Upper lobe of left lung (tissue), 6 donors: ENCODE measurements around the gene RHBDF2. TPM values are rescaled to one million over a fixed set of nuclear protein-coding genes. Genes with fewer than 3 reads are reported as not detected.
"Not testable (repeated sequence)": the region's sequence is repeated elsewhere in the genome, so short reads cannot be mapped to it uniquely, and the experiment has no call there.

Experiments used
- ATAC-seq, 2 donors: fragments of 200-7000 bp; cut with Tn5 transposase; one replicate each; pipeline ENCODE4 v1.9.1; 2022; ENCODE audit warnings: mild to moderate bottlenecking in 2 of 2, moderate library complexity in 2 of 2; ENCODE audit not compliant: low FRiP score in 2 of 2
- DNase-seq, 2 donors: peaks; one replicate each; pipeline ENCODE4 v3.0.0-alpha.2; 2019 to 2020
- H3K27ac ChIP-seq, 4 donors: fragments of 200-600 bp; sonication (generic); one replicate each; pipeline ENCODE4 v1.5.1; 2016 to 2019
- H3K27me3 ChIP-seq, 4 donors: fragments of 200-600 bp; sonication (generic); one replicate each; pipeline ENCODE4 v1.5.1; 2017 to 2019
- H3K36me3 ChIP-seq, 4 donors: fragments of 200-600 bp; sonication (generic); one replicate each; pipeline ENCODE4 v1.5.1; 2016 to 2019
- H3K4me1 ChIP-seq, 4 donors: fragments of 200-600 bp; sonication (generic); one replicate each; pipeline ENCODE4 v1.5.1; 2018 to 2019
- H3K4me3 ChIP-seq, 4 donors: fragments of 200-600 bp; sonication (generic); one replicate each; pipeline ENCODE4 v1.5.1; 2017 to 2019; ENCODE audit warnings: mild to moderate bottlenecking in 2 of 4, moderate library complexity in 1 of 4
- H3K9me3 ChIP-seq, 4 donors: fragments of 200-600 bp; sonication (generic); one replicate each; pipeline ENCODE4 v1.5.1; 2018 to 2019
- EP300 ChIP-seq, 4 donors: sonication (generic); formaldehyde crosslinking; IDR thresholded peaks; one replicate each; pipeline ENCODE4 v1.5.1; 2017; ENCODE audit warnings: antibody characterized with exemption in 4 of 4, control low read depth in 2 of 4
- POLR2A ChIP-seq, 4 donors: fragments of 450-650 bp; IDR thresholded peaks; one replicate each; pipeline ENCODE4 v1.5.1; 2016 to 2017; ENCODE audit warnings: antibody characterized with exemption in 4 of 4, mild to moderate bottlenecking in 2 of 4
- POLR2AphosphoS5 ChIP-seq, 2 donors: sonication (generic); formaldehyde crosslinking; IDR thresholded peaks; one replicate each; pipeline ENCODE4 v1.5.1; 2017; ENCODE audit warnings: antibody characterized with exemption in 2 of 2
- WGBS, 2 donors: methylation state at CpG; one replicate each; pipeline ENCODE4 v1.1.5; 2017 to 2018; 5-methylcytosine and 5-hydroxymethylcytosine counted together
- total RNA-seq, 6 donors: library from RNA; depleted of rRNA in 4 of 6; stranded (reverse); fragments of >200 nt in 4 of 6; gene quantifications; one replicate each; pipeline versions ENCODE4 v1.1.0 to v1.2.1, GENCODE V29; 2016 to 2021
- TF ChIP-seq, protein P1 (sequence below), 6 experiments: fragments of 450-650 bp in 4 of 6; fragments of 200-600 bp in 2 of 6; sonication (generic) in 2 of 6; IDR thresholded peaks; one replicate each; pipeline ENCODE4 v1.5.1; 2016 to 2019; ENCODE audit warnings: antibody characterized with exemption in 6 of 6
- donor health status: DM: no; HTN: no; CAD: no; lungs with moderate emphysema.
- donor health status: DM: no; HTN: yes; CAD: no; lungs with severe emphysema.

The RHBDF2 gene
- total RNA-seq, 6 donors from 2014 or later = 34.3 to 137 (median 47.6) TPM

DNA sequence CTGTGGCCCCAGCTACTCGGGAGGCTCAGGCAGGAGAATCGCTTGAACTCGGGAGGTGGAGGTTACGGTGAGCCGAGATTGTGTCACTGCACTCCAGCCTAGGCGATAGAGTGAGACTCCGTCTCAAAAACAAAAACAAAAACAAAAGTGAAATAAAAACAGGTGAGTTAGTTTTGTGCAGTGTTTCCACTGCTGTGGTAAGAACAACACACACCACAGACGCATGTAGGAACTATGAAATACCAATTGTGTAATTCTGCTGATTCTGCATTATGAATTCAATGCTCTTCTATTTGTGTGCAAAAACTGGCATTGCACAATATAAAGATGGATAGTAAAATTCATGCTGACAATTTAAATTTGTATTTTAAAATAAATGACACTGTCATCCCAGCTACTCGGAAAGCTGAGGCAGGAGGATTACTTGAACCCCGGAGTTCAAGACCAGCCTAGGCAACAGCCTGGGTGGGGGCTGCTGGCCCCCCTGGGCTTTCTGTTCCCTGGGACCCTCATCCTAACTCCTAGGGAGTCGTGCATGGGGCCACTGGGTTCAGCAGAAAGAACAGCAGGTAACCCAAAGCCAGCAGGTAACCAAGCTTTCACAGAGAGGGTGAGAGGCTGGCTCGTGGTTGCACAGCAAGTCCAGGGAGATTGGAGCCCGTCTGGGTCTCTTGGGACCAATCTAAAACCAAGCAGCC lies 10.6 kb upstream of the RHBDF2 start:
- H3K27ac ChIP-seq = no peak overlapping the region

DNA sequence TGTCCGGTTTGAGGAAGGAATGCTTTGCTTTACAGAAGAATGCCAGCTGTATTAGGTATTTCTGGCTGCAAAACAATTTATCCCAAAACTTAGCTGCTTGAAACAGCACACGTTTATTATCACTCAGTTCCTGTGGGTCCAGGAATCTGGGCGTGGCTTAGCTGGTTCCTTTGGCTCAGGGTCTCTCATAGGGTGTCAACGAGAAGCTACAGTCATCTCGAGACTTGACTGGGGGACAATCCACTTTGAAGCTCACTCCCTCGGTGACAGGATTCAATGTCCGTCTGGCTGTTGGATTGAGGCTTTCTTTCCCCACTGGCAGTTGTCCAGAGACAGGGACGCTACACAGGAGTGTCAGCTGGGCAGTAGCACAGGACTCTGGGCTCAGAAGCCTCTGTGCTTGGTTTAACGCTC lies 9.6 kb upstream of the RHBDF2 start:
- ATAC-seq = no peak
- Histone ChIP-seq H3K9me3 (no peaks in the 10 kb centered on the region), H3K27ac (no peak overlapping the region), H3K4me3 (no peak overlapping the region), H3K36me3 (no peaks in the 10 kb centered on the region), H3K4me1 (peaks cover 3 to 27% (median 11%) of the 10 kb centered on the region in 4 donors), H3K27me3 (no peaks in the 10 kb centered on the region)
- TF ChIP-seq EP300 (IDR thresholded peaks at IDR 0.05) (no peak), POLR2AphosphoS5 (IDR thresholded peaks at IDR 0.05) (no peak), POLR2A (IDR thresholded peaks at IDR 0.05) (no peak)
- TF ChIP-seq, protein P1, sequence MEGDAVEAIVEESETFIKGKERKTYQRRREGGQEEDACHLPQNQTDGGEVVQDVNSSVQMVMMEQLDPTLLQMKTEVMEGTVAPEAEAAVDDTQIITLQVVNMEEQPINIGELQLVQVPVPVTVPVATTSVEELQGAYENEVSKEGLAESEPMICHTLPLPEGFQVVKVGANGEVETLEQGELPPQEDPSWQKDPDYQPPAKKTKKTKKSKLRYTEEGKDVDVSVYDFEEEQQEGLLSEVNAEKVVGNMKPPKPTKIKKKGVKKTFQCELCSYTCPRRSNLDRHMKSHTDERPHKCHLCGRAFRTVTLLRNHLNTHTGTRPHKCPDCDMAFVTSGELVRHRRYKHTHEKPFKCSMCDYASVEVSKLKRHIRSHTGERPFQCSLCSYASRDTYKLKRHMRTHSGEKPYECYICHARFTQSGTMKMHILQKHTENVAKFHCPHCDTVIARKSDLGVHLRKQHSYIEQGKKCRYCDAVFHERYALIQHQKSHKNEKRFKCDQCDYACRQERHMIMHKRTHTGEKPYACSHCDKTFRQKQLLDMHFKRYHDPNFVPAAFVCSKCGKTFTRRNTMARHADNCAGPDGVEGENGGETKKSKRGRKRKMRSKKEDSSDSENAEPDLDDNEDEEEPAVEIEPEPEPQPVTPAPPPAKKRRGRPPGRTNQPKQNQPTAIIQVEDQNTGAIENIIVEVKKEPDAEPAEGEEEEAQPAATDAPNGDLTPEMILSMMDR (IDR thresholded peaks at IDR 0.05) = no peak
- no peak for DNase-seq
- WGBS, 2 donors = 23 to 40% methylated on average over 6 to 9 of the region's 9 CpGs

More for the DNA sequence above, 10.6 kb upstream of the RHBDF2 start:
- Histone ChIP-seq H3K36me3 (no peaks in the 10 kb centered on the region), H3K9me3 (no peaks in the 10 kb centered on the region), H3K4me1 (peaks cover 0 to 28% (median 10%) of the 10 kb centered on the region in 4 donors), H3K4me3 (no peak overlapping the region), H3K27me3 (no peaks in the 10 kb centered on the region)
- DNase-seq (no peak), ATAC-seq (no peak)
- TF ChIP-seq POLR2AphosphoS5 (IDR thresholded peaks at IDR 0.05) (peak in 1 of 2 donors; percentile 65), POLR2A (IDR thresholded peaks at IDR 0.05) (no peak)
- WGBS, 2 donors = 71 to 79% methylated on average over 10 to 13 of the region's 13 CpGs

DNA sequence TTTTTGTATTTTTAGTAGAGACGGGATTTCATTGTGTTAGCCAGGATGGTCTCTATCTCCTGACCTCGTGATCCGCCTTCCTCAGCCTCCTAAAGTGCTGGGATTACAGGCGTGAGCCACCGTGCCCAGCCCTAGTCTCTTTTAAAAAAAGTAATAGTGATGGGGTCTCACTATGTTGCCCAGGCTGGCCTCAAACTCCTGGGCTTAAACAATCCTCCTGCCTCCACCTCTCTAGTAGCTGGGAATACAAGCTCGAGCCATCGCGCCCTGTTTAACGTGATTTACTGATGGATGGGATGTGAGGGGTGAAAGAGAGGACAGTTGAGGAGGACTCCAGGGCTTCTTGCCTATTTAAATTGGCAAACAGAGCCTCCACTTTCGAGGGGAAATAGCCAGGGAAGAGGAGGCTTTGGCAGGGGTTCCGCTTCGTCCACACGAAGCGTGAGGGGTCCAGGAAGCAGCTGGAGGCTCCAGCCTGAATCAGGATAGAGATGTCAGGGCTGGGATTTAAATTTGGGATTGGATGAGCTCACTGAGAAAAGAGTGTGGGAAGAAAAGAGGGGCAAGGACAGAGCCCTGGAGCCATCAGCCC lies 7.3 kb upstream of the RHBDF2 start:
- not testable (repeated sequence) for H3K9me3 ChIP-seq, H3K4me3 ChIP-seq, ATAC-seq, DNase-seq, H3K36me3 ChIP-seq, H3K27me3 ChIP-seq, H3K27ac ChIP-seq
- H3K4me1 ChIP-seq = peaks cover 3 to 21% (median 9%) of the 10 kb centered on the region in 4 donors
- 71 to 77% methylated on average over 14 of the region's 14 CpGs for WGBS, 2 donors

DNA sequence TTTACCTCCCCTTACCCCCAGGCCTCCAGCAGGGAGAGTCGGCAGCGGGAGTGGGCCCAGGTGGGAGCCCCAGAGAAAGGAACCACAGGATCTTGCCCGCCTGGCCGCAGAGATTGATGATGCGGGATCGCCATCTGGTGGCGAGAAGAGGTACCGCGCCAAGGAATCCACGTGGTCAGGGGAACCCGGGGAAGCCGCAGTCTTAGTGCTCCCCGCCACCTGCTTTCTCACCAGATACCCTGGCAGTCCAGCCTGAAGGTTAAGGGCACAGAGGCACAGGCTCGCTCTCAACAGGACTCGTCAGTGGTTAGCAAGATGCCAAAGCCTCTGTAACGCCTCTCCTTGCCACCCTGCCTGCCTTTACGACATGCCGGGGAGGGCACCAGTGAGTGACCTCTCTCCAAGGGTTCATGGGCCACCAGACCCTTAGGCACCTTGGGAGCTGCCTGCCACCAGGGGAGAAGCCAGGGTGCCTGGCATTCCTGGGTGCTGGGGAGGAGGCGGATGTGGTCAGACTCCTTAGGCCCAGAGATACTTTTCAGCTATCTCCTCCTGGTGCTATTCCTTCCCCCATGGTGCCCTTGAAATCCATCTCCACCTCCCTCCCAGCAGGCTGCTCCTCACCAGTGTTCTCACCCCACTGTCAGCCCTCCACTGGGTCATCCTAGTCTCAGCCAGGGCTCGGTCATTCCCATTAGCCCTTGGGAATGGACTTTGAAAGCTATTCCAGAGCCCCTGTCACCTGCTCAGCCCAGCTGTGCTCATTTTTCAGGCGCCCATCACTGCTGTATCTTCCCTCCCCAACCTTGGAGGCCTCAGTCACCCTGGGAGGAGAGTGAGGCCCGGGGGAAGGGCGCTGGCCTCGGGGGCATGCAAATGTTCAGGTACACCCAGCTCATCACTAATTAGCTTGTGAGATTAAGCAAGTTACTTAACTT lies 5.5 kb upstream of the RHBDF2 start:
- Histone ChIP-seq H3K27me3 (no peaks in the 10 kb centered on the region), H3K4me3 (no peak overlapping the region), H3K27ac (no peak overlapping the region), H3K9me3 (no peaks in the 10 kb centered on the region), H3K36me3 (no peaks in the 10 kb centered on the region), H3K4me1 (peaks cover 7 to 22% (median 14%) of the 10 kb centered on the region in 4 donors)
- 32 to 69% methylated on average over 2 to 24 of the region's 24 CpGs for WGBS, 2 donors
- DNase-seq (peak in 1 of 2 donors; percentile 87), ATAC-seq (peak; percentile 84 to 87)
- TF ChIP-seq POLR2AphosphoS5 (IDR thresholded peaks at IDR 0.05) (peak in 1 of 2 donors; percentile 12), EP300 (IDR thresholded peaks at IDR 0.05) (no peak)
- TF ChIP-seq, protein P1 (IDR thresholded peaks at IDR 0.05) = peak; percentile 94 to 98 (median 98)

DNA sequence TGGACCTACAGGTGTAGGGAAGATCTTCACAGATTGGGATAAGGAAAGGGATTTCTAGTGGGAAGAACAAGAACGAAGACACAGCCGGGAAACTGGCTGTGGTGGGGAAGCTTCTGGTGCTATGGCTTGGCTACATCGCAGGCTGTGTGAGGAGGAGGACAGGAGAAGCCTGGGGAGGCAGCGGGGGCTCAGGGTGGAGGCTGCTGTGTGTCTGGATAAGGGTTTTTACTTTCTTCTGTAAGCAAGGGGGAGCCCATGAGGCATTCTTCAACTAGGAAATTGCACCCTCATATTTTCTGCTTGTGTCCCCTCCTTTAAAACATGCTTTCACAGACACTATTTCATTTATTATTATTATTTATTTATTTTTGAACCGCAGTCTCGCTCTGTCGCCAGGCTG lies 2.9 kb upstream of the RHBDF2 start:
- DNase-seq (no peak), ATAC-seq (no peak)
- Histone ChIP-seq H3K36me3 (no peaks in the 10 kb centered on the region), H3K4me3 (no peak overlapping the region), H3K27ac (no peak overlapping the region), H3K27me3 (no peaks in the 10 kb centered on the region), H3K9me3 (no peaks in the 10 kb centered on the region), H3K4me1 (peaks cover 23 to 33% (median 26%) of the 10 kb centered on the region in 4 donors)
- 48 to 66% methylated on average over 7 of the region's 7 CpGs for WGBS, 2 donors
- TF ChIP-seq, protein P1 (IDR thresholded peaks at IDR 0.05) = no peak
- TF ChIP-seq EP300 (IDR thresholded peaks at IDR 0.05) (no peak), POLR2AphosphoS5 (IDR thresholded peaks at IDR 0.05) (no peak), POLR2A (IDR thresholded peaks at IDR 0.05) (no peak)
